Epithelial cell of proximal tubule (primary cell): ENCODE data around the gene CORIN. TPM values are rescaled to one million over a fixed set of nuclear protein-coding genes. Genes with fewer than 3 reads are reported as not detected.

Source experiments
- DNase-seq: peaks from one replicate; pipeline ENCODE4 v3.0.0-alpha.2; 2011; ENCODE audit warnings: low read depth
- H3K4me3 ChIP-seq: 2 replicates; pipeline ENCODE4 v1.5.1; 2011; ENCODE audit warnings: low read depth, mild to moderate bottlenecking, low read length
- total RNA-seq: library from RNA; depleted of rRNA; stranded (reverse); fragments of >200 nt; gene quantifications from 2 replicates; pipeline ENCODE4 v1.2.3, GENCODE V29; 2015
- TF ChIP-seq, protein P1 (sequence below): conservative IDR thresholded peaks from 2 replicates; pipeline ENCODE4 v1.5.1; 2012; ENCODE audit warnings: low read depth, mild to moderate bottlenecking, low read length

CORIN gene
- total RNA-seq, 1 donor from 2014 or later = 0.12 TPM

DNA sequence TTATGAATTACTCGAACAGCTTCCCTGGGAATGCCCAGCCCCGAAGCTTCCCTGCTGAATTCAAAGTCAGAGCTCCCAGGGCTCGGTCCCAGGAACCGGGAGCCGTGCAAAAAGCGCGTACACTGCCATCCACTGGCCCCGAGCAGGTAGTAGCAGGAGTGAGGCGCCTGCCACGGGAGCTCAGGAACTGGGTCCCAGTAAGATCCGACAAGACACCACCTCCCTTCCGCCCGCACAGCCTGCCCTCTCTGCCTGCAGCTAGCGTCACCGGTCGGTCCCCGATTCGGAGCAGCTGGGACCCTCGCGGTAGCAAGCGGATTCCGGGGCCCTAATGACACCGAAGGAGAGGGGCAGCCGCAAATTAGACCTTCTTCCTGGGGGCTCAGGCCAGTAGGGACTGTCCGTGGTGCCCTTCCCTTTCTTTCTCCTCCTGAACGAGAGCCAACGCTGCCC lies 1.2 kb downstream of the CORIN start:
- DNase-seq = peak; percentile 38
- TF ChIP-seq, protein P1, sequence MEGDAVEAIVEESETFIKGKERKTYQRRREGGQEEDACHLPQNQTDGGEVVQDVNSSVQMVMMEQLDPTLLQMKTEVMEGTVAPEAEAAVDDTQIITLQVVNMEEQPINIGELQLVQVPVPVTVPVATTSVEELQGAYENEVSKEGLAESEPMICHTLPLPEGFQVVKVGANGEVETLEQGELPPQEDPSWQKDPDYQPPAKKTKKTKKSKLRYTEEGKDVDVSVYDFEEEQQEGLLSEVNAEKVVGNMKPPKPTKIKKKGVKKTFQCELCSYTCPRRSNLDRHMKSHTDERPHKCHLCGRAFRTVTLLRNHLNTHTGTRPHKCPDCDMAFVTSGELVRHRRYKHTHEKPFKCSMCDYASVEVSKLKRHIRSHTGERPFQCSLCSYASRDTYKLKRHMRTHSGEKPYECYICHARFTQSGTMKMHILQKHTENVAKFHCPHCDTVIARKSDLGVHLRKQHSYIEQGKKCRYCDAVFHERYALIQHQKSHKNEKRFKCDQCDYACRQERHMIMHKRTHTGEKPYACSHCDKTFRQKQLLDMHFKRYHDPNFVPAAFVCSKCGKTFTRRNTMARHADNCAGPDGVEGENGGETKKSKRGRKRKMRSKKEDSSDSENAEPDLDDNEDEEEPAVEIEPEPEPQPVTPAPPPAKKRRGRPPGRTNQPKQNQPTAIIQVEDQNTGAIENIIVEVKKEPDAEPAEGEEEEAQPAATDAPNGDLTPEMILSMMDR = peak; percentile 78
- H3K4me3 ChIP-seq = peak overlapping the region; percentile 77

DNA sequence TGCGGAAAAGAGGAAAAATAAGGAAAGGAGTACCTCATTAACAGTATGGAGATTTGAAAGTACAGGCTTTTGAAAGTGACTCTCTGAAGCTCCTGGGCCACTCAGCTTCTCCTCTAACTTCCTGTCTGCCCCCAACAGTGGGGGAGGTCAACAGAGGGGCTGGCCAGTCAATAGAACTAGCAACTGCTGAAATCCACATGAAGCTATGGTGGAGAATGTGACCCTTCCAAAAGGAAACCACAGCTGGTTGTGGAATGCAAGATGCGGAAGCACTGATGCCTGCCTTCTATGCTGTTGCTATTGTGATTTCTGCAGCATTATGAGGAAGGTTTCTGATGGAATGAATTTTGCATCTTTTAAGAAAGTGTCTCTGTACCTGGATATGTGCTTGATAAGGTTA lies 2.4 kb downstream of the CORIN start:
- H3K4me3 ChIP-seq = no peak overlapping the region
- TF ChIP-seq, protein P1 = no peak
- no peak for DNase-seq

DNA sequence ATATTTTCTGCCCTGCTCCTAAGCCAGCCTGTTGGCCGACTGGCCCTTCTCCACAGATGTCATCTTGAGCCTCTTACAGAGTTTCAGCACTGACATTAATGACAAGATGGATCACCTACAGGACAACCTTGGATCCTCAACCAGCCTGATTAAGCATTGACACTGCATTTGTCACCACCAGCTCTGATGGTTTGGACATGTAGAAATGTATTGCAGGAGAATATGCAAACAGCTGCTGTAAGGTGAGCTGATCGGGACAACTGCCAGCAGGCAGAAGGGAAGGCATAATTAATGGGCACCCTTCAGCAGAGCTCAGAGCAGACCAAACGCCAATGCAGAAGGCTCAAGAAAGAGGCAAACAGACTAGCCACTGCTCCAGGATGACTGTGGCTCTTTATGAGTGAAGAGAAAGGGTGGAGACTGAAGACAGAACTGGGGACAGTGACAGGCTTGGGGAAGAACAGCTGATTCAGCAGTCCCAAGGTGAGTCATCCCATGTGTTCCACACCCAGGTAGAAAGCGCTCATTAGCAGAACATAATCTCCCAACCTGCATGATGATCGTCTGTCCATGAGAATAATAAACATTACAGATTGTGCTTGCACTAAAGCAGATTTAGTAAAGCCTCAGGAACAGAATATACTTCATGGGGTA lies 6.7 kb downstream of the CORIN start:
- no peak for DNase-seq
- no peak overlapping the region for H3K4me3 ChIP-seq
- TF ChIP-seq, protein P1 = no peak

DNA sequence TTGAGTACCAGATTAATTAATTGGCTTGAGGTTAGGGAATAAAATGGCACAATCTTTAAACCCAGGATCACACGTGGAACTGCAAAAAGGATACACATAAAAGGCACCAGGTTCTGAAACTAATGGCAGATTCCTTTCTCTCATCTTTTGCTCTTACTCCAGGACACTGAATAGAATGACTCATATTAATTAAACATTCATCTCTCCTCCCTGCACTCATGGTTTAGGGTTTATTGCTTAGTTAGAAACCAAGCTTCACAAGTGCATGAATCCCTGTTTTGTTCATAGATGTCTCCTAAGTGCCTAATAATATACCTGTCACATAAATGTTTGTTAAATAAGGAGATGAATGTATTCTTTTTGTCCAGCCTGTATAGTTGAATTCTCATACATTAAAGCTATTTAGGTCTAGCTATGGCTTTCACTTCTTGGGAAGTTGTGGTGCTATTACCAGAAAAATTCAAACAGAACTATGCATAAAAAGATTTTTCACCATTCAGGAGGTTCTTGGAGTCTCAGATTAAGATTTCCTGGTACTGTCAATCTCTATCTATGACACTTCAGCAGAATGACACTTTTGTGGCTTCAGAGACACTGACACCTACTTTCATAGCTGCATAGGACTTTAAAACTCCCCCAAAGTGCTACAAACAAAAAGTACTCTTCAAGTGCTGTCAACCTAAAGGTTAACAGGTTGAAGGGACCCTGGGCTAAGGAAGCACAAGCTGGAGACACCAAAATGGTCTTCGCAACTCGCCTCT lies 7.4 kb downstream of the CORIN start:
- DNase-seq = no peak
- H3K4me3 ChIP-seq = no peak overlapping the region
- TF ChIP-seq, protein P1 = no peak

DNA sequence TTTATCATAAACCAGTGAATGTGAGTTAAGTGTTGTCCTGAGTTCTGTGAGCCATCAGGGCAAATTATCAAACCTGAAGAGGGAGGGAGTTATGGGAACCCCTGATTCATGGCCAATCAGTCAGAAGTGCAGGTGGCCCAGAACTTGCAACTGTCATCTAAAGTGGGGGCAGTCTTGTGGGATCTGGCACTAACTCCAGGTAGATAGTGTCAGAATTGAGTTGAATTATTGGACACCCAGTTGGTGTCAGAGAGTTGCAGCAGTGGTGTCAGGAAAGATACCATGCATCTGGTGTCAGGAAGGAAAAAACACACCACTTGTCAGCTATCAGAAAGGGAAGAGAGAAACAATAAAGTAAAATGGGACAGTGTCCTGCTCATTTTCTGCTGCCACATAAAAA lies 8.4 kb downstream of the CORIN start:
- no peak overlapping the region for H3K4me3 ChIP-seq
- no peak for DNase-seq
- TF ChIP-seq, protein P1 = no peak

DNA sequence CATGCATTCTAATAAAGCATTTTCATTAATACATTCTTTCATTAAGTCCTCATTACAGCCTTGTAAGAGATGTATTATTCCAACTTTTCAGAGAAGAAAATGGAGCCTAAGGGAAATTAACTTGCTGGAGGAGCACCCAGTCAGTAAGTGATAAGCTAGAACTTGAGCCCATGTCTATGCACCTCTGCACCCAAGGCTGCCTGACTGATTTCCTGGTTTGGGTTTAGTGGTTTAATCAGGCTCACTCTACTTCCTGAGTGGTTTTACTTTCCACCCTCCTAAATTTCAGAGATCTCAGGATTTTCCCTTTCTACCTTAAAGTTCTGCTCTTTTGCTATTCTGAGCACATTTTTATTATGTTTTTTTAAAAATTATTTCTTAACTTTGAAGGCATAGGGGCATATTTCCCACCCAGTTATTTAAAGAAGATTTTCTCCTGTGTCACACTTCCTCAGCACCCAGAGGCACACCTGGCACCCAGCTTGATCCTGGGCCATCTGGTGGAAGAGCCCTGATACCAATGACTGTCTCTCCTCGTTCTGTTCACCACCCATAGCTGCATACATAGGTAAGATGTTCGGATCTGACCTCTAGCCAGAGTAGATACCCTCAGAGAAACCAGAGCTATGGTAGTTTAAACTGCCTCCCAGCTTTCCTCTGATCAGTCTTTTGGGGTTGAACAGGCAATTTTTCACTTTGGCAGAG lies 10.4 kb downstream of the CORIN start:
- no peak overlapping the region for H3K4me3 ChIP-seq
- DNase-seq = no peak
- TF ChIP-seq, protein P1 = no peak
